HS-5 (cell line): ENCODE measurements around the gene SCP2.
"Not testable (repeated sequence)": the region's sequence is repeated elsewhere in the genome, so short reads cannot be mapped to it uniquely, and the experiment has no call there.

Experiments used
- DNase-seq: peaks from one replicate; pipeline ENCODE4 v3.0.0-alpha.2; 2012; ENCODE audit warnings: low read depth

The SCP2 gene

GRCh38 chr1:52969234-52969633 lies 42.2 kb downstream of the SCP2 start:
- not testable (repeated sequence) for DNase-seq

DNA sequence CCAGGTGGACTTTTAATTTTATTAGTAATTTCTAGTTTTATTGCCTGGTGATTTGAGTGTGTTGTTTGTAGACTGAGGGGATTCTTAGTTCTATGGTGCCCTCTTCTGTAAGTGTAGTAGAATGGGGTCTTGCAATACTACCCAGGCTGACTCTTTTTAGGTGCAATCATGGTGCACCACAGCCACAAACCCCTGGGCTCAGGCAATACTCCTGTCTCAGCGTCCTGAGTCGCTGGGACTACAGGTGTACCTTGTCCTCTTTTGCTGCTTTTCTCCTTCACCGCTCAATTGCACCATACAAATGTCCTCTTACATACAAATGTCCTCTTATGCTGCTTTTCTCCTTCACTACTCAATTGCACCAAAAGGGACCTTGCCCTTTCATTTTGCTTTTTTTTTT lies 43.1 kb downstream of the SCP2 start:
- DNase-seq: no peak

DNA sequence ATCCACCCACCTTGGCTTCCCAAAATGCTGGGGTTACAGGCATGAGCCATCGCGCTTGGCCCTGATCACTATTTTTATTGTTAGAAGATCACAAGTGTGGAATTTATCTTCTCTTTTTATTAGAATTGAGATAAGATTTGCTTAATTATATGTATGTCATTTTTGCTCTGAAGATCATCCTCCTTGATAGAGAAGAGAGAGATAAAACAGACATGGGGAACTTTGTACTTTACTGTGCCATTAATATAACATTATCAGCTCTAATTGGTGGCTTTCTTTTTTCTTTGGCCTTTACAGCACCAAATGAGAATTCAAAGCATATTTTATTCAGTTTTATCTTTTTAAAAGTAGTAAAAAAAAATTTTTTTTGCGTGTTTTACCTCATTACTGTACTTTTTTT lies 46.8 kb downstream of the SCP2 start:
- DNase-seq: no peak

DNA sequence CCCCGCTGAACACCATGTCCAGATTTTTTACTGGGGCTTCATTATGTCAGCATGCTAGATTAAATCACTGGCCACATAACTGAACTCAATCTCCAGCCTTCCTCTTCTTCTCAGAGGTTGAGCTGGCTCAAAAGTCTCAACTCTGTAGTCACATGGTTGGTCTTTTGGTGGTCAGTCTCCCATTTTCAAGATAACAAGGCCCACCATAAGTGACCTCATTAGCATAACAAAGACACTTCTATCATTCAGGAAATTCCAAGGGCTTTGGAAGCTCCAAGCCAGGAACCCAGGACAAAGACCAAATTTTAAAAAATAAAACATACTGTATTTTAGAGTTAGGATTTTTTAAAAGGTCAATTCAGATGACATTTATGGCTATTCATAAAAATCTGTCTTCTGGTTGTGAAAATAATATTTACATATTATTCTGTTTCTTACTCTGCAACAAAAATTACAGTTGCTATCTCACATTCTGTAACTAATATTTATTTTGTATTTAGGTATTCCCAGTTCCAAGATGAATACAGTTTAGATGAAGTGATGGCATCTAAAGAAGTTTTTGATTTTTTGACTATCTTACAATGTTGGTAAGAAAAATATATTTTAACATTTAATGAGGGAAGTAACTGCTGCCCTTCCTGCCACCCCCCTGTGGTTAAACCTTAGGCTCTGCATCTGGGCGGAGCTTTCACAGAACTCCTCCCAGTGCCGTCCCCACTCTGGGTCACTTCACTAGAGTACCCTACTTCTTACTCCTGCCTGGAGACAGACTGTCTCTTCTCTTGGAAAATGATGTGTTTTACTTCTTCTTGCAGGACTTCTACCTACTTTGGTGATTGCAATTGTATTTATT lies 49.3 kb downstream of the SCP2 start:
- DNase-seq: no peak

DNA sequence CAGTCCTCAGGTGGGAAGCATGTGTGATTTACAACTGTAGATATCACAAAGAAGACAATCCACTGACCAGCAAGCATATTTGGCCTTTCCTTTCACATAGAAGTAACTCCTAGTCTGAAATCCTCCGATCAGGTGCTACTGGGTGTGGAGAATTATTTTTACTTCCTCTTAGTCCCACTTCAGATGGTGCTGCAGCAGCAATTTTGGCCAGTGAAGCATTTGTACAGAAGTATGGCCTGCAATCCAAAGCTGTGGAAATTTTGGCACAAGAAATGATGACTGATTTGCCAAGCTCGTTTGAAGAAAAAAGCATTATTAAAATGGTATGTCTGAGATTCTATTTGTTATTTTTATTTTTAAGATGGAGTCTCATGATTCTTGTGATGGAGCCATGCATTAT lies 51.0 kb downstream of the SCP2 start:
- DNase-seq: no peak

DNA sequence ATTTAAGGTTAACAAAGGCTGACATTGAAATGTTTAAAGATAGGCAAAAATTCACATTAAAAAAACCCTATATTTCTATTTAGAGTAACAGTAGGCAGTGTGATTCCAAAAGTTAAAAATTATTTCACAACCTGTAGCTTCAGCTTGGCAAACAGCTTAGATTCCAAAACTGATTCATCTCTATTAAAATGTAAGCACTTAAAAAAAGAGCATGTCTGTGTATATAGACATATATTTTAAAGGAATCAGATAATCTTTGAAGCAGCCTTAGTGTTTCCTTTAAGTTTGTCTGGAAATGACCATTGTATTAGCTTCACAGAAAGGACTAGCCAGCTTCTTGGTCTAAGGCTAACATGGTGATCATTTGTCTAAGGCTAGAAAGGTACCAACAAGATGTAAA lies 65.7 kb downstream of the SCP2 start:
- not testable (repeated sequence) for DNase-seq

GRCh38 chr1:52994656-52995055 lies 67.6 kb downstream of the SCP2 start:
- no peak for DNase-seq

DNA sequence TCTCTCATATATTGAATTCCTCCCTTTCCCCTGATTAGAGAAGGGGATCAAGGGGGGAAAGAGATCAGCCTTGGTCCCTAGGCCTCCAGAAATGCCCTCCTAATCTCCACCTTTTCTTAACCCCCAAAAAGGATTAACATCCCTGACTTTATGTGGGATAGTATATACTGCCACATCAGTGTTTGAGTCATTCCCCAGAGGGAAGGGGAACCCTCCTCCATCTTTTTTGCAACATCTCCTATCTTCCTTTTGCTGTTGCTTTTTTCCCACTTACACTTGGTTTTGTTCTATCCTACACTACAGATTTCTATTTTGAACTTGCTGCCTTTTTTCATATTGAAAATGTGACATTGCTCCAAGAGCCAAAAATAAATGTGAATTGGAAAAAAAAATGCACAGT lies 69.6 kb downstream of the SCP2 start:
- no peak for DNase-seq

DNA sequence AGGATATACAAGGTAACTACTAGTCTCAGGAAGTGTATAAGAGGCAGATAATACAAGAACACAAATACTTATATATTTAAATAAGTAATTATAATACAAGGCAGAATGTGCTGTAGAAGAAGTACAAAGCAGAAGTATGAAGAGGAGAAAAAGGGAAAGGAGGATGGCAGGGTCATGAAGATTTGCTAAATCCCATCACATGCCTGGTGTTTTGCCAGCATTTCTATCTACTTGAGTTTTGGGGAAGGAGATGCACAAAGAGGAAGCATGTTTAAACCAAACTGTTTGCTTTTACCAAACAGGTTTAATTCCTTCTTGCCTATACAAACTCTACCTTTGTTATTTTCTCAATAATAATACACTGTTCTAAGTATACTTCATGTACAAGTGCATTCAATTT lies 74.1 kb downstream of the SCP2 start:
- DNase-seq: no peak

DNA sequence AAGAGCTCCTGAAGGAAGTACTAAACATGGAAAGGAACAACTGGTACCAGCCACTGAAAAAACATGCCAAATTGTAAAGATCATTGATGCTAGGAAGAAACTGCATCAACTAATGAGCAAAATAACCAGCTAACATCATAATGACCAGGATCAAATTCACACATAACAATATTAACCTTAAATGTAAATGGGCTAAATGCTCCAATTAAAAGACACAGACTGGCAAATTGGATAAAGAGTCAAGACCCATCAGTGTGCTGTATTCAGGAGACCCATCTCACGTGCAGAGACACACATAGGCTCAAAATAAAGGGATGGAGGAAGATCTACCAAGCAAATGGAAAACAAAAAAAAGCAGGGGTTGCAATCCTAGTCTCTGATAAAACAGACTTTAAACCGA lies 79.5 kb downstream of the SCP2 start:
- DNase-seq: not testable (repeated sequence)

DNA sequence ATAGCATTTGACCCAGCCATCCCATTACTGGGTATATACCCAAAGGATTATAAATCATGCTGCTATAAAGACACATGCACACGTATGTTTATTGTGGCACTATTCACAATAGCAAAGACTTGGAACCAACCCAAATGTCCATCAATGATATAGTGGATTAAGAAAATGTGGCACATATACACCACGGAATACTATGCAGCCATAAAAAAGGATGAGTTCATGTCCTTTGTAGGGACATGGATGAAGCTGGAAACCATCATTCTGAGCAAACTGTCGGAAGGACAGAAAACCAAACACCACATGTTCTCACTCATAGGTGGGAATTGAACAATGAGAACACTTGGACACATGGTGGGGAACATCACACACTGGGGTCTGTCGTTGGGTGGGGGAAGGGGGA lies 83.2 kb downstream of the SCP2 start:
- DNase-seq: not testable (repeated sequence)

DNA sequence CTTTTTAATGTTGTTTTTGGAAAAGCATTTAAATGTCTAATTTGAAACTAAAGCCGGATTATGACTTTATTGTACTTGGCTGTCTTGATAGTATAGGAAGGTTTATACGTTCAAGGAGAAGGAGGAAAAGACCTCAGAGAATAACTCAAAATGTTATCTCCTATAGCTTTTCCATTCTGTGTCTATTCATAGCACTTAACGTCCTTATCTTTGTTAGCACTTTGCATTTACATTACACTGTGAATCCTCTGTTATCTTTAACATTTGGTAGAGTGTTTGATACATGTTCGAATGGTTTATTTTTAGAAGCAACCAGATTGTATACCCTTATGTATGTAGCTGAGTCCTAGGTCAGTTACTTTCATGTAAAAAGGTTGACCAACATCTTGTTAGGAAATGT lies 84.1 kb downstream of the SCP2 start:
- no peak for DNase-seq

DNA sequence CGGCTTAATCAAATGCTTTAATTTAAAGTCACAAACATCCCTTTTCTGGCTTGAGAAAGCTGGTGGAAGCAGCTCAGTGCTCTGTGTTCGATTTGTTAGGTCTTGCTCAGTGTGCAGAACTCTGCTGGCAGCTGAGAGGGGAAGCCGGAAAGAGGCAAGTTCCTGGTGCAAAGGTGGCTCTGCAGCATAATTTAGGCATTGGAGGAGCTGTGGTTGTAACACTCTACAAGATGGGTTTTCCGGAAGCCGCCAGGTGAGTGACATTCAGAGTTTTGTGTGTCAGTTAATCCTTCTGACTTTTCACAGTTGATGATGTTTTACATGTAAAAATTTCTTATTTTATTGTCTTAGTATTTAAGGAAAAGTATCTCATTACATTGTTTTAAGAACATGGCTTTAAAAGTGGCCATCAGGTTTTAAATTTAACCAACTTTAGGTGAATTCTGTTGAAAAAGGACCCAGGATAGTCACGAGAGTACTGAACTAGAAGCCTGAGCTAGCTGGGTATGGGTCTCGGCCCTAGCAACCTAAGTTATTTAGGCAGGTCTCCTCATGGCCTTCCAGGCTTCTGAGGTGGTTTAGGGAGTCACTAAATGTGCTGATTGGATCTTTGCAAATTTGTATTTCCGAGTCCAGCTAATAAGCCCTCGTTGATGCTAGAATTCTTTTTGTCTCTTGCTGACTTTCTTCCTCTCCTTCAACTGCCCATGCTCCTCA lies 87.9 kb downstream of the SCP2 start:
- DNase-seq: peak; percentile 47

DNA sequence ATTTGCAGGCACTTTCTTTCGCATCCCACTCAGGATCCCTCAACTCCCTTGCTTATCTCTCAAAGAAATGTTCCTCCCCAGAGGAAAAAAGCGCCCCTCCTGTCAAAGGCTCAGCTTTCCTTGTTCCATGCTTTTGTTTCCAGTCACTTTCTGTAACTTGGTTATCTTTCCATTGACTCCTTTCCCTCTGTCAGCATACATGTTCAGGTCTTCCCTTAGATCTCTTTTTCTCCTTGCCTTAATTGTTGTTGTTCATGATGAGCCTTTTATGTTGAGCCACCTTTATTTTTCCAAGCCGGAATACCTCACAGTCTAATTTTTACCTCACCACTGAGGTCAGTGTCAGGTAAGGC lies 88.4 kb downstream of the SCP2 start:
- no peak for DNase-seq

GRCh38 chr1:53016705-53017104 lies 89.6 kb downstream of the SCP2 start:
- peak; percentile 49 for DNase-seq

DNA sequence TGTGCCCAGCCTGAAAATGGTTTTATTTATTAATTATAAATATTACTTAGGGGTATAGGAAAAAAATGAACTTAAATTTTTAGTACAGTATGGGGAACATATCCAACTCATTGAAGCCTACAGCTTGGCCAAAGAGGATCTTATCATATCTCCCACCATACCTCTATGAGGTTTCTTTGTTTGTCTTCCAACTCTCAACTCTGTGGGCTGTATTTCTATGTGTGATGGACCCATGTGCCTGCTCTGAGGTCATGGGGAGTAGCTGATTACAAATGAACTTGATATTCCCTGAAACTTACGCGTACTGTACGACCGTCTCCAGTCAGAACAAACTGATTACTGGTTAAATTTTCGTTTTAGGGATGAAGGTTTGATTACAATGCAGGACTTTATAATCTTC lies 93.5 kb downstream of the SCP2 start:
- DNase-seq: no peak

GRCh38 chr1:53022179-53022578 lies 95.1 kb downstream of the SCP2 start:
- DNase-seq: no peak

DNA sequence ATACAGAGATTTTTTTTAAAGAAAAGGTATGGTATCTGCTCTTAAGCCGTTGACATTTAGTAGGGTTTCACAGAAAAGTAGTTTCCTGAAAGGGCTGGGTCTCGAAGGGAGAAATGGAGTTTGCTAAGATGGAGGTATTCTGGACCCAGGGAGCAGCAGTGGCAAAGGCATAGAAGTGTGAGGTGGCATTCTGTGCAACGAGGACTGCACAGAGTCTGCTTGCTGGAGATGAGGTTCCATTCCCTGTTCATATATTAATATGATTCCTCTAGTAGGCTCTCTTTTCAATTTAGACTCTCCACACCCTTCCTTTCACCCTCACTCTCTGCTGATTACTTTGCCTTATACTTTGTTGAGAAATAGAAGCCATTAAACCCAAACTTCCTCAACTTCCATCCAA lies 96.5 kb downstream of the SCP2 start:
- DNase-seq: no peak

DNA sequence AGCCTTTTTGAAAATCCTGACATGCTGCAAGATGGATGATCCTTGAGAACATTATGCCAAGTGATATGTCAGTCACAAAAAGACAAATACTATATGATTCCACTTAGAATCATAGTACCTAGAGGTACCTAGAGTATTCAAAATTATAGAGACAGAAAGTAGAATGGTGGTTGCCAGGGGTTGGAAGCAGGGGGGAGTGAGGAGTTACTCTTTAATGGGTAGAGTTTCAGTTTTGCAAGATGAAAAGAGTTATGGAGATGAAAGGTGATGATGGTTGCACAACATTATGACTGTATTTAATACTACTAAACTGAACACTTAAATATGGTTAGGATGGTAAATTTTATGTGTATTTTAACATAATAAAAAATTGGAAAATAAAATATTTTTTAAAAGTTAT lies 97.0 kb downstream of the SCP2 start:
- DNase-seq: no peak

- DNase-seq: peak; percentile 48
Measured at GRCh38 chr1:53025034-53025768, 98.1 kb downstream of the SCP2 start.

GRCh38 chr1:53025769-53026112 lies 98.7 kb downstream of the SCP2 start:
- no peak for DNase-seq

- no peak for DNase-seq
Measured at GRCh38 chr1:53026254-53026653, 99.2 kb downstream of the SCP2 start.

DNA sequence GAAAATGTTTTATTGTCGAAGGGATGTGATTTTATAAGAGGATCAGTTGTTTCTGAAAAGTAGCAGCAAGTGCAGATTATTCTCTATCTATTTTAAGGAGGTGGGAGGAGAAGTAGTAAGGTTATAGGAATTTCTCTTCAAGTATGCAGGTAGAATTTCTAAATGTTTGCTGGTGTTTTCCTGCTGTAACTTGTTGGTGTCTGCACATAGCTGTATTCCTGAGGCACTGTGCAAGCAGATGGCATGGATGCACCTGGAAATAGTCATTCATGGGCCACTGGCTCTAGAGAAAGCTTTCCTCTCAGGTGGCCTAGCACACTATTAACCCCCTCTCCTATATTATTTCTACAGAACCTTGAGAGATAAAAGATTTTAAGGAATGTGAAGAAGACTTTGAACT lies 104.7 kb downstream of the SCP2 start:
- DNase-seq: no peak
